Kidney epithelial cell (primary cell): ENCODE measurements around the gene PIGM. TPM values are rescaled to one million over a fixed set of nuclear protein-coding genes. Genes with fewer than 3 reads are reported as not detected.

ENCODE experiments used
- DNase-seq: peaks from one replicate; pipeline ENCODE4 v3.0.0-alpha.2; 2010; ENCODE audit warnings: low read depth
- H3K27me3 ChIP-seq: 2 replicates; pipeline ENCODE4 v1.6.0; 2011; ENCODE audit warnings: low read length; ENCODE audit not compliant: control insufficient read depth, insufficient read depth
- H3K36me3 ChIP-seq: 2 replicates; pipeline ENCODE4 v1.5.1; 2011; ENCODE audit warnings: low read length; ENCODE audit not compliant: control insufficient read depth, insufficient read depth
- H3K4me3 ChIP-seq: 2 replicates; pipeline ENCODE4 v1.5.1; 2011; ENCODE audit warnings: low read depth, mild to moderate bottlenecking, control low read depth, low read length
- total RNA-seq: library from RNA; depleted of rRNA; stranded (reverse); fragments of >200 nt; gene quantifications from 2 replicates; pipeline ENCODE4 v1.2.3, GENCODE V29; 2015
- TF ChIP-seq, protein P1 (sequence below): IDR thresholded peaks from 2 replicates; pipeline ENCODE4 v1.5.1; 2011; ENCODE audit warnings: mild to moderate bottlenecking, moderate library complexity, low read length, control low read depth, inconsistent platforms; ENCODE audit not compliant: insufficient read depth, poor library complexity, severe bottlenecking

Gene PIGM
- 5.3 and 5.5 TPM in 2 replicates for total RNA-seq

DNA sequence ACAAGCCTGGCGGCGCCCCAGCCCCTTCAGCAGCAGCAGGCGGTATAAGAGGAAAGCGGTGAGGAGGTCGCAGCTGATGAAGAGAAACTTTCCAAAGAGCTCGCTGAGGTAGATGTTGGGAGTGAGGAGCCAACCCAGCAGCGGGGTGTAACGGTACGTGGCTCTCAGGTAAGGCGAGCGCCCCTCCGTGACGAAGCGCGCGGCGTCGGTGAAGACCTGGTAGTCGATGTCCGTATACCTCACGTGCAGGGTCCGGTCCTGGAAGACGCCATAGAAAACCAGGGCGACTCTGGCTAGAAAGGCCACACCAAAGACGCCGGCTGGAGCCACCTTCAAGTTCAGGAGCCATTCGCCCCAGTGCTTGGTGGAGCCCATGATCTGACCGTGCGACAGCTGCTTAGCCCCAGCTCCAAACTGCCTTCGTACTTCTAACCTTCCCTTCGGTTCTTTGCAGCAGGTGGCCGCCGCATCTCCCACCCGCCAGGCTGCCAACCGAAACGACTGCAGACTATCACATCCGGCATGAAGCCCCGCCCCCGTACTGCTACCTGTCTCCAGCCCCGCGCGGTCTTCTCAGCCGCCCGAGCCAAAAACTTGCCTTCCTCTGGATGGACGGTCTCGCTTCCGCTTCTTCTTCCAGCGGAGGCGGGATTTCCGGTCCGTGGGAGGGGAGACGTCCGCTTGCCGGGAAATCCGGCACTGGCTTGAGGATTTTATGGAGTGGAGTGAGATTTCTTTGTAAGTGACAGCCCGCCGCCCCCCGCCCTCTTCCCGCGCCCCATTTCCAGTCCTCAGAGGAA lies at the start of gene PIGM:
Gene PIGM, minus strand, starts transcription at position 626 of the 800 bp plus-strand sequence. Its CDS starts 251 bp downstream, at position 375.
- no peaks in the 10 kb centered on the region for H3K36me3 ChIP-seq
- H3K27me3 ChIP-seq = no peaks in the 10 kb centered on the region
- TF ChIP-seq, protein P1, sequence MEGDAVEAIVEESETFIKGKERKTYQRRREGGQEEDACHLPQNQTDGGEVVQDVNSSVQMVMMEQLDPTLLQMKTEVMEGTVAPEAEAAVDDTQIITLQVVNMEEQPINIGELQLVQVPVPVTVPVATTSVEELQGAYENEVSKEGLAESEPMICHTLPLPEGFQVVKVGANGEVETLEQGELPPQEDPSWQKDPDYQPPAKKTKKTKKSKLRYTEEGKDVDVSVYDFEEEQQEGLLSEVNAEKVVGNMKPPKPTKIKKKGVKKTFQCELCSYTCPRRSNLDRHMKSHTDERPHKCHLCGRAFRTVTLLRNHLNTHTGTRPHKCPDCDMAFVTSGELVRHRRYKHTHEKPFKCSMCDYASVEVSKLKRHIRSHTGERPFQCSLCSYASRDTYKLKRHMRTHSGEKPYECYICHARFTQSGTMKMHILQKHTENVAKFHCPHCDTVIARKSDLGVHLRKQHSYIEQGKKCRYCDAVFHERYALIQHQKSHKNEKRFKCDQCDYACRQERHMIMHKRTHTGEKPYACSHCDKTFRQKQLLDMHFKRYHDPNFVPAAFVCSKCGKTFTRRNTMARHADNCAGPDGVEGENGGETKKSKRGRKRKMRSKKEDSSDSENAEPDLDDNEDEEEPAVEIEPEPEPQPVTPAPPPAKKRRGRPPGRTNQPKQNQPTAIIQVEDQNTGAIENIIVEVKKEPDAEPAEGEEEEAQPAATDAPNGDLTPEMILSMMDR = no peak
- H3K4me3 ChIP-seq = peak within 1 kb of the TSS; percentile 77
- peak; percentile 66 for DNase-seq

- TF ChIP-seq, protein P1 = no peak
- H3K4me3 ChIP-seq = no peak within 1 kb of the TSS
- H3K36me3 ChIP-seq = no peaks in the 10 kb centered on the region
- H3K27me3 ChIP-seq = peaks cover 55% of the 10 kb centered on the region
- DNase-seq = no peak
These were observed 49.6 kb upstream of the PIGM start, which contains the start of gene KCNJ9 for GRCh38 chr1:160081261-160081936. KCNJ9 (plus strand) TSS chr1:160081538; CDS start chr1:160084031, 2,493 bp downstream.

DNA sequence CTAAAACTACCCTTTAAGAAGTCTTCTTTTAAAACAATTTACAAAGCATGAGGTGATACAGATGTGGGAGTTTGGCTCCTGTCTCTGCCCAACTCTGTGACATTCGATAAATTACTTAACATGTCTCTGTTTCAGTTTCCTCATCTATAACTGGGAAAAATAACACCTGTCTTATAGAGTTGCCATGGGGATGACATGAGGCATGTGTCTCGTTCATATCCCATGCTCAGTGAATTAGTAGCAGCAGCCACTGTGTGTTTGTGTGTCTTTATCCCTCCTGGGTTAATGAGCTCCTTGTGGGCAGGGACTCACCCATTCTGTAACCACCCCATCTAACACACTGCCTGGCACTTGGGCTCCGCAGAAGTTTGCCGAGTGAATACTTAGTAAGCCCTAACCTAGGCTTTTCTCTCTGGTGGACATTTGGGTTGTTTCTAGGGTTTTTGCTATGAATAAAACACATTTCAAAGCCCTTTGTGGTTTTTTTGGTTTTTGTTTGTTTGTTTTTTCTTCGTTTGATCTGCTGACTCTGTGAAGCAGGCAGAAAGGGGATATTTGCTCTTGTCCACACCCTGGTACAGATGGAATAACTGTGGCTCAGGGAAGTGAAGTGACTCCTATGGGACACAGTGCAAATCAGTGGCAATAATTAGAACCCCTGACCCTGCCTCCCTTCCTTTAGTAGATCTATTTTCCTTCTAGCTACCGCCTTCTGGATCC lies 48.8 kb upstream of the PIGM start:
- no peaks in the 10 kb centered on the region for H3K36me3 ChIP-seq
- H3K27me3 ChIP-seq = peaks cover 55% of the 10 kb centered on the region
- TF ChIP-seq, protein P1 = no peak
- H3K4me3 ChIP-seq = no peak overlapping the region
- DNase-seq = no peak

DNA sequence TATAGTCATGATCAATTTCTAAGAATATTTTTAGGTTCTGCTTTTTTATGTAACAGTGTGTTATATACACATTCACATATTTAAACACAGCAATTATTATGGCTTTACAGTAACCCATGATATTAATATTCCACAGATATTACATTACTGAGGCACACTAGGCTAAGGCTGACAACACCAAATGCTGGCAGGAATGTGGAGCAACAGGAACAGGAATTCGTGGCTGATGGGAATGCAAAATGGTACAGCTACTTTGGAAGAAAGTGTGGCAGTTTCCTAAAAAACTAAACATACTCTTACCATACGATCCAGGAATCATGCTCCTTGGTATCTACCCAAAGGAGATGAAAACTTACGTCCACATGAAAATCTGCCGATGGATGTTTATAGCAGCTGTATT lies 47.7 kb upstream of the PIGM start:
- TF ChIP-seq, protein P1 = no peak
- no peaks in the 10 kb centered on the region for H3K36me3 ChIP-seq
- peaks cover 53% of the 10 kb centered on the region for H3K27me3 ChIP-seq
- H3K4me3 ChIP-seq = no peak overlapping the region
- DNase-seq = no peak

- H3K4me3 ChIP-seq = no peak overlapping the region
- H3K27me3 ChIP-seq = peaks cover 47% of the 10 kb centered on the region
- no peaks in the 10 kb centered on the region for H3K36me3 ChIP-seq
- no peak for DNase-seq
- TF ChIP-seq, protein P1 = peak; percentile 82
These were observed 46.9 kb upstream of the PIGM start for GRCh38 chr1:160078512-160079195.
